ENCODE measurements around the gene TRIM69.
A peak's percentile ranks its signal among the peaks of the same experiment; 100 is the strongest.

Gene TRIM69

DNA sequence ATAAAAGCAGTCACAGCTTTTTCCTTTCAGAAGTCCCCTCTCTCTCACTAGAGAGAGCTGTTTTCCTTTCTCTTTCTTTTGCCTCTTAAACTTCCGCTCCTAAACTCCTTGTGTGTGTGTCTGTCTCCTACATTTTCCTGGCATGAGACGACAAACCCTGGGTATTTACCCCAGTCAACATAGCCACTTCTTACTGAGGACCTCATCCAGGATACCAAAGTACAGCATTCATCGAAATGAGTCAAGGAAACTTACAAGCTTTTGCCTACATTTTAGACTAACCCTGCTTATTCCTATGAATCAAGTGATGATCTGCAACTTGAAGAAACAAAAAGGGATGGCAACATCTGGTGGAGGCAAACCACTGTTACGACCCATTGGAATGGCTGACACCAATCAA lies 41.9 kb upstream of the TRIM69 start:
- no peak for TF ChIP-seq EZH2phosphoT487 (IDR thresholded peaks at IDR 0.05; ENCODE audit: borderline replicate concordance)
- TF ChIP-seq, protein P1, sequence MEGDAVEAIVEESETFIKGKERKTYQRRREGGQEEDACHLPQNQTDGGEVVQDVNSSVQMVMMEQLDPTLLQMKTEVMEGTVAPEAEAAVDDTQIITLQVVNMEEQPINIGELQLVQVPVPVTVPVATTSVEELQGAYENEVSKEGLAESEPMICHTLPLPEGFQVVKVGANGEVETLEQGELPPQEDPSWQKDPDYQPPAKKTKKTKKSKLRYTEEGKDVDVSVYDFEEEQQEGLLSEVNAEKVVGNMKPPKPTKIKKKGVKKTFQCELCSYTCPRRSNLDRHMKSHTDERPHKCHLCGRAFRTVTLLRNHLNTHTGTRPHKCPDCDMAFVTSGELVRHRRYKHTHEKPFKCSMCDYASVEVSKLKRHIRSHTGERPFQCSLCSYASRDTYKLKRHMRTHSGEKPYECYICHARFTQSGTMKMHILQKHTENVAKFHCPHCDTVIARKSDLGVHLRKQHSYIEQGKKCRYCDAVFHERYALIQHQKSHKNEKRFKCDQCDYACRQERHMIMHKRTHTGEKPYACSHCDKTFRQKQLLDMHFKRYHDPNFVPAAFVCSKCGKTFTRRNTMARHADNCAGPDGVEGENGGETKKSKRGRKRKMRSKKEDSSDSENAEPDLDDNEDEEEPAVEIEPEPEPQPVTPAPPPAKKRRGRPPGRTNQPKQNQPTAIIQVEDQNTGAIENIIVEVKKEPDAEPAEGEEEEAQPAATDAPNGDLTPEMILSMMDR (conservative IDR thresholded peaks at IDR 0.05; ENCODE audit: low read length): no peak
- Histone ChIP-seq H3K79me2 (ENCODE audit: insufficient read depth, low read length) (no peaks in the 10 kb centered on the region), H3F3A (ENCODE audit: low read depth) (no peaks in the 10 kb centered on the region), H3K4me1 (ENCODE audit: insufficient read depth, low read length, poor library complexity, severe bottlenecking) (no peaks in the 10 kb centered on the region), H2AFZ (ENCODE audit: low read length) (no peak overlapping the region), H4K20me1 (ENCODE audit: insufficient read depth, low read length, poor library complexity, severe bottlenecking) (no peaks in the 10 kb centered on the region), H3K9me2 (replicated peaks; ENCODE audit: low read depth, low read length) (no peaks in the 10 kb centered on the region), H3K4me2 (ENCODE audit: low read depth, low read length, poor library complexity, severe bottlenecking) (no peak overlapping the region), H3K27me3 (ENCODE audit: insufficient read depth, low read length, poor library complexity, severe bottlenecking) (no peaks in the 10 kb centered on the region), H3K9ac (ENCODE audit: low read depth, low read length, poor library complexity, severe bottlenecking) (no peak overlapping the region), H3K4me3 (ENCODE audit: low read length, poor library complexity, severe bottlenecking) (no peak overlapping the region), H3K36me3 (ENCODE audit: insufficient read depth, low read length) (no peaks in the 10 kb centered on the region), H3K9me3 (ENCODE audit: insufficient read depth, low read depth, low read length) (no peaks in the 10 kb centered on the region)

DNA sequence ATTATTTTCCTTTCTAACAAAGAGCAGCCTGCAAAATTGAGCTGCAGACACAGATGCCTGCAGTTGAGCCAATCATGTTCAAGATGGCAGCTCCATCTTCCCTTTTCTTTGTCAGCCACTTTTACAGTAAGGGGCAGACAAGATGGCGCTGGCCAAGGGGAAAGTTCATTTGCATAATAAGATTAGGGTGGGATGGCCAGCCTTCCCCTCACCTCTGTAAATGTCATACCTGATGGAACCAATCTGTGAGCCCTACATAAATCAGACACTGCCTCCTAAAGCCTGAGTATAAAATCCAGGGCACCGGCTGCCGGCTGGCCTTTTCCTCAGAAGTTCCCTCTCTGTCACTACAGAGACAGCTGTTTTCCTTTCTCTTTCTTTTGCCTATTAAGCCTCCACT lies 41.0 kb upstream of the TRIM69 start:
- no peak overlapping the region for H3K4me3 ChIP-seq (ENCODE audit: low read length, poor library complexity, severe bottlenecking)
- no peaks in the 10 kb centered on the region for H3K79me2 ChIP-seq (ENCODE audit: insufficient read depth, low read length)
- no peak for TF ChIP-seq EZH2phosphoT487 (IDR thresholded peaks at IDR 0.05; ENCODE audit: borderline replicate concordance)
- TF ChIP-seq, protein P1 (conservative IDR thresholded peaks at IDR 0.05; ENCODE audit: low read length): no peak
- no peak overlapping the region for H3K9ac ChIP-seq (ENCODE audit: low read depth, low read length, poor library complexity, severe bottlenecking)
- no peaks in the 10 kb centered on the region for H3K27me3 ChIP-seq (ENCODE audit: insufficient read depth, low read length, poor library complexity, severe bottlenecking)
- H3F3A ChIP-seq (ENCODE audit: low read depth): no peaks in the 10 kb centered on the region
- no peaks in the 10 kb centered on the region for H3K4me1 ChIP-seq (ENCODE audit: insufficient read depth, low read length, poor library complexity, severe bottlenecking)
- no peaks in the 10 kb centered on the region for H3K36me3 ChIP-seq (ENCODE audit: insufficient read depth, low read length)
- H2AFZ ChIP-seq (ENCODE audit: low read length): peak overlapping the region; percentile 61; the same call in 1 of the 2 replicates
- no peaks in the 10 kb centered on the region for H3K9me2 ChIP-seq (replicated peaks; ENCODE audit: low read depth, low read length)
- H3K4me2 ChIP-seq (ENCODE audit: low read depth, low read length, poor library complexity, severe bottlenecking): no peak overlapping the region
- H3K9me3 ChIP-seq (ENCODE audit: insufficient read depth, low read depth, low read length): no peaks in the 10 kb centered on the region
- no peaks in the 10 kb centered on the region for H4K20me1 ChIP-seq (ENCODE audit: insufficient read depth, low read length, poor library complexity, severe bottlenecking)

DNA sequence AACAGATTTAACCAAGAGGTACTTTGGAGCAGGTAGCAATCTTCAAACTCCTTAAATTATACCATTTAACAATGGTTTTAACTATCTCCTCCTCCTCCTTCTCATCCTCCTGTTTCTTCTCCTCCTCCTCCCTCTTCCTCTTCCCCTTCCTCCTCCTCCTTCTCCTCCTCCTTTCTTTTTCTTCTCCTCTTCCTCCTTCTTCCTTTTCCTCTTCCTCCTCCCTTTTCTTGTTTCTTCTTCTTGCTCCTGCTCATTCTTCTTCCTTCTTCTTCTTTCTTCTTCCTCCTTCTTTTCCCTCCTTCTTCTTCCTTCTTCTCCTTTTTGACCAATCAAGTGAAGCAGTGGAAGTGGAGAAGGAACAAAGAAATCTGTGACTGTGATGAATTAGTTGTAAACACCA lies 39.3 kb upstream of the TRIM69 start:
- H3K36me3 ChIP-seq (ENCODE audit: insufficient read depth, low read length): no peaks in the 10 kb centered on the region
- no peak overlapping the region for H3K9ac ChIP-seq (ENCODE audit: low read depth, low read length, poor library complexity, severe bottlenecking)
- H3K27me3 ChIP-seq (ENCODE audit: insufficient read depth, low read length, poor library complexity, severe bottlenecking): no peaks in the 10 kb centered on the region
- no peaks in the 10 kb centered on the region for H3K9me3 ChIP-seq (ENCODE audit: insufficient read depth, low read depth, low read length)
- TF ChIP-seq, protein P1 (conservative IDR thresholded peaks at IDR 0.05; ENCODE audit: low read length): no peak
- TF ChIP-seq EZH2phosphoT487 (IDR thresholded peaks at IDR 0.05; ENCODE audit: borderline replicate concordance): no peak
- H3K79me2 ChIP-seq (ENCODE audit: insufficient read depth, low read length): no peaks in the 10 kb centered on the region
- H3K4me1 ChIP-seq (ENCODE audit: insufficient read depth, low read length, poor library complexity, severe bottlenecking): no peaks in the 10 kb centered on the region
- no peak overlapping the region for H3K4me2 ChIP-seq (ENCODE audit: low read depth, low read length, poor library complexity, severe bottlenecking)
- no peaks in the 10 kb centered on the region for H3F3A ChIP-seq (ENCODE audit: low read depth)
- H2AFZ ChIP-seq (ENCODE audit: low read length): peak overlapping the region; percentile 72; the same call in 1 of the 2 replicates
- no peak overlapping the region for H3K4me3 ChIP-seq (ENCODE audit: low read length, poor library complexity, severe bottlenecking)
- H4K20me1 ChIP-seq (ENCODE audit: insufficient read depth, low read length, poor library complexity, severe bottlenecking): no peaks in the 10 kb centered on the region
- no peaks in the 10 kb centered on the region for H3K9me2 ChIP-seq (replicated peaks; ENCODE audit: low read depth, low read length)

Measured in Loucy (cell line).